ENCODE results near the gene CLCA1.

DNA sequence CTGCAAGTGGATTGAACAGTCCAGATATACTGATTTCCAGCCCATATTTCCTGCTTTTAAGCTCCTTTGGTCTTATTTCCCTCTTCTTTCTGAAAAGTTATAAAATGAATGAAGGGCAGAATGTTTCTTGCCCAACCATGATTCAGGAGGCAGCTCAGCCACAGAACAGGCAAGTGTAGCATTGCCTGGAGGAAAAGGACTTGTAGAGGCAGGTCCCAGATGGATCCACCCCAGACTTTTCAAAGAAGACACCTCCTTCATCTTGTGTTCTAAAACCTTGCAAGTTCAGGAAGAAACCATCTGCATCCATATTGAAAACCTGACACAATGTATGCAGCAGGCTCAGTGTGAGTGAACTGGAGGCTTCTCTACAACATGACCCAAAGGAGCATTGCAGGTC is 44.9 kb upstream of the CLCA1 start, which contains the start of gene CLCA2:
- TF ChIP-seq, protein P1, sequence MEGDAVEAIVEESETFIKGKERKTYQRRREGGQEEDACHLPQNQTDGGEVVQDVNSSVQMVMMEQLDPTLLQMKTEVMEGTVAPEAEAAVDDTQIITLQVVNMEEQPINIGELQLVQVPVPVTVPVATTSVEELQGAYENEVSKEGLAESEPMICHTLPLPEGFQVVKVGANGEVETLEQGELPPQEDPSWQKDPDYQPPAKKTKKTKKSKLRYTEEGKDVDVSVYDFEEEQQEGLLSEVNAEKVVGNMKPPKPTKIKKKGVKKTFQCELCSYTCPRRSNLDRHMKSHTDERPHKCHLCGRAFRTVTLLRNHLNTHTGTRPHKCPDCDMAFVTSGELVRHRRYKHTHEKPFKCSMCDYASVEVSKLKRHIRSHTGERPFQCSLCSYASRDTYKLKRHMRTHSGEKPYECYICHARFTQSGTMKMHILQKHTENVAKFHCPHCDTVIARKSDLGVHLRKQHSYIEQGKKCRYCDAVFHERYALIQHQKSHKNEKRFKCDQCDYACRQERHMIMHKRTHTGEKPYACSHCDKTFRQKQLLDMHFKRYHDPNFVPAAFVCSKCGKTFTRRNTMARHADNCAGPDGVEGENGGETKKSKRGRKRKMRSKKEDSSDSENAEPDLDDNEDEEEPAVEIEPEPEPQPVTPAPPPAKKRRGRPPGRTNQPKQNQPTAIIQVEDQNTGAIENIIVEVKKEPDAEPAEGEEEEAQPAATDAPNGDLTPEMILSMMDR (IDR thresholded peaks at IDR 0.05), result no peak
- TF ChIP-seq EZH2 (IDR thresholded peaks at IDR 0.05), result no peak
